DMS114 treated with DMSO at 0.1 percent for 48 hours (cell line): ENCODE measurements around the gene VEGFC.
A peak's percentile ranks its signal among the peaks of the same experiment; 100 is the strongest.

Source experiments
- DNase-seq: peaks from one replicate; lab custom pipeline; 2025; ENCODE audit not compliant: unreplicated experiment; lab: John Stamatoyannopoulos, UW

The VEGFC gene

DNA sequence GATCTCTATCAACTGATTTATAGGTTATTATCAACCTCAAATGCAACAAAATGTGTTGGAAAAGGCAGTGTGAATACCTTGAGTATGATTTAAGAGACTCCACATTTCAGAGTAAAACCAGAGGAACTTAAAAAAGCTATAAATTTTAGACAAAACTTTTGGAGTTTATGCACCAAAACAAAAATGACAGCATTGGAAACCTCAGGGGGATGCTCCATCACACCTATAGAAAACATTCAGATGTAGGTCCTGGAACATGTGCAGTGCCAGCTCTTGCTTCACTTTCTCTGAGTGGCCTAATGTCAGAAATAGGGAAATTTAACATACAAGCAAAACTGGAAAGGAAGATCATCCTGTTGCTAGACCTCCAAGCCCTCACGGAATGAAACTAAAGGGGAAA, 5.8 kb upstream of the VEGFC start:
- DNase-seq, result no peak

- DNase-seq, result no peak
Measured at GRCh38 chr4:176795441-176795840, 2.7 kb upstream of the VEGFC start.

DNA sequence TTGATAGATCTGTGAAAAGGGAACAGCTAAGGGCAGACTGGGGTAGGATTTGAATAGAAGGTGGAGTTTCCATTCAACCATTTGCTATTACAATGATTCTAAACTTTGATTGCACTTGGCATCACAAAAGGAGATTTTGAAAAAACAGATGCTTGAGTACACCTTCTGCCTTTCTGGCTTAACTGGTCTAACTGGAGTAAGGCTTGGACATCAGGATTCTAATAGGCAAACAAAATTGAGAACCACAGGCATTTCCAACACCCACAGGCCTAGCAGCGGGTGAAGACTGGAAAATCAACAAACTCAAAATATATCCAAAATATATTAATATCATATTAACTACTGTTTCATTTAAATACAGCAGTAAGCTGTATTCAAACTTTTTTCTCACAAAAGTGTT, 1.9 kb upstream of the VEGFC start:
- no peak for DNase-seq

DNA sequence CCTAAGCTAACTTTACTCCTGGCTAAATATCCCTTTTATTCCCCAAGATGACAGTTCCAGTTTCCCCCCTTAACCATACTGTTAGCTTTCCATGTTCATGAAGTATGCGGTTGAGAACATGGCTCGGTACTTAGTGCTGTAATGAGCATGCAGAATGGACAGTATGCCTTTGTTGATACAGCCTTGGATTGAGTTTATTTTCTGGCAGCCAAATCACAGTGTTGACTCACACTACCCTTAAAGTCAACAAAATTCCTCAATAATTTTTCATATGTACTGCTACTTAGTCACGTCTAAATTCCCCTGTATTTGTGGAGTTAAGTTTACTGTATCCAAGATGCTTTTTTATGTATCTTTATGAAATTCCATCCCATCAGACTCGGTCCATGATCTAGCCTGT, 1.4 kb upstream of the VEGFC start:
- DNase-seq, result no peak

DNA sequence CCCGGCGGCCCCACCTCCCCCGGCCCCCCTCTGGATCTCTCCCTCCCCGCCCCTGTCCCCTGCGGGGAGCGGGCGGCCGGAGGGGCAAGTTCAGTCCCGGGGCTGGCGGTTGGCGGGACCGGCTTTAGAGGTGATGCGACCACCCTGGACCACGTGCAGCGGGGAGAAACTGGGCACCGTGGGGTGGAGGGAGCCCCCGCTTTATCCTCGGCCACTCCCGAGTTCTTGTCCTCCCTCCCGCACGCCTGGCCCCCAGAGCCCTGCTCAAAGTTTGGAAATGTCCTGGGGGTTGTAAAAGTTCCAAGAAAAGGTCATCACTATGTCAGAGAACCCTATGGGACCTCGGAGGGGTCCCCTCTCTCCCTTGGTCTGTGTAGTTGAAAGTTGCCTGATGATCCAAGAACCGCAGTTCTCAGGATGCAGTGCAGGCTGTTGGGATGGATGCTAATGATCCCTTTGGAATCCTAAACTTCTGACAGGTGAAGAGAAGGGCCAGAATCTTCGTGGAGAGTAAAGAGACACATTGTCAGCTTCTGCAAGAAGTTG, 411 bp upstream of the VEGFC start:
- no peak for DNase-seq

DNA sequence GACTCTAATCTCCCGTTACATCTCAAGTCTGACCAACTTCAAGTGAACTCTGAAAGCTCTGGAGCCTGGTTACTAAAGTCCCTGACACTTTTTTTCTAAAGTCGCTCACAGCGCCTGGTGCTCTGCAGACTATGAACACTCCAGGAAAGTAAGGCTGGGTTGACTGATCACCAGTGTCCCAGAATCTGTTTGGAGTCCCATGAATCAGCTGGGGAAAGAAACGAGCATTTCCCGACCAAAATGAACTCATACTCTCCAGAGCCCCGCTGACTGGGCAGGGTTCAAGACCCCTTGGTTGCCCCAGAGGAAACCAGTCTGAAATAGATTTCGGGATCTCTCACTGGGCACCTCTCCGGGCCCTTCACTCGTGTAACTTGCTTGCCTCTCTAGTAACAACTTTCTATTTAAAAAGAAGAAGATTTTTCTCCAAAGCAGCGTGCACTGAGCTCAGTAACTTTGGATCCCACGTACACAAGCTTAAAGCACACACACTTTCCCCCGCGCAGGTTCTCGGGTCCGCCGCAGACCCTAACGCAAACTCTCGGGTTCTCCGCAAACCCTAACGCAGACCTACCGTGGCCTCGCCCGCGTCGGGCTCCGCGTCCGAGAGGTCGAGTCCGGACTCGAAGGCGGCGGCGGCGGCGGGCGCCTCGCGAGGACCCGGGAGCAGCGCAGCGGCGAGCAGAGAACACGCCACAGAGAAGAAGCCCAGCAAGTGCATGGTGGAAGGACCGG, 964 bp downstream of the VEGFC start:
- DNase-seq, result no peak

- no peak for DNase-seq
Measured at GRCh38 chr4:176790398-176790797, 2.3 kb downstream of the VEGFC start.

- DNase-seq, result peak; percentile 22
Measured at GRCh38 chr4:176789955-176790354, 2.8 kb downstream of the VEGFC start.

GRCh38 chr4:176788971-176789370, 3.8 kb downstream of the VEGFC start:
- DNase-seq, result no peak

DNA sequence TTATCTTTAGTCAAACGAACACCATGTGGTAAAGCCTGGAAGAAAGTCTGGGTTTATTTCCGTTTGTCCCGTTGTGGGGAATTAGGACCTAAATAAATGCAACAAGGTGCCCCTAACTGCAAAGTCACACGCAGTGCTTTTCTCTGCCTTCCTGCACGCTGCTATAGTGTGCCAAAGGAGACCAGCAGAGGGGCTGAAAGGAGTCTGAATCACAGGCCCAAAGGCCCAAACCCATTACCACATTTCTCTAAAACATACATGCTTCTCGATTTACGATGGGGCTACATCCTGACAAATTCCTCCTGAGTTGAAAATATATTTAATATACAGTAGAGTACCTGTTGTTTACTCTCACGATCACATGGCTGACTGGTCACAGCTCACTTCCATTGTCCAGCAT, 4.5 kb downstream of the VEGFC start:
- DNase-seq, result no peak

- no peak for DNase-seq
Measured at GRCh38 chr4:176784816-176785215, 7.9 kb downstream of the VEGFC start.

- no peak for DNase-seq
Measured at GRCh38 chr4:176782794-176783193, 9.9 kb downstream of the VEGFC start.

- no peak for DNase-seq
Measured at GRCh38 chr4:176782191-176782590, 10.5 kb downstream of the VEGFC start.

- DNase-seq, result no peak
Measured at GRCh38 chr4:176781739-176782100, 11.0 kb downstream of the VEGFC start.

DNA sequence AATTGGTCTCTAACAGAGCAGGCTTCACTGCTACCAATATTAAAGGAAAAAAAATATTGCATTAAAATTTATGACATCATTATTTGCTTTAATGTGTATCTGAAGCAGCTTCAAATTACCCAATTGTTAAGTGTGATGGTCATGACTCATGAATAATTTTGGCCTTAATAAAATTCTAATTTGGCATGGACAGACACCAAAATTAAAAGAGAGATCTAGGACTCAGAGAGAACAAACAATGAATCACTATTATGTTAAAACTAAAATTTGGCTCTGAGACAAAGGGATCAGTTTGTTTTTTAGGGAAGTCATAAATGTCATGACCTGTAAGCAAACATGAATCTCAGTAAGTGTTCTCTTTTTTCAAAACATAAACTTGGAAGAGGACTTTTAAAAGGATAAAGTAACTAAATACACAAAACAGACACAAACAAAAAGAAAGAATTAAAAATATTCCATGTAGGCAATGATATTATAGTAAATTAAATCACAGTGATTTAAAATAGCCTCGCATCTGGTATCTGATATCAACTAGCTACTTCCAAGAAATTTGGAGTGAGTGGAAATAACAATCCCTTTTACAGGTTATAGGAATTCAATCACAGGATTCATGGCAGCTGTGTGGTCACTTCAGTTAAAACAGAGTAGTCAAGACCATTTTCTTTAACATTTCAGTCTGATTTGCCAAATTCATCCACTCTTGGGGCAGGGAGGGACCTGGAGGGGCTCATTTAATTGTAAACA, 11.6 kb downstream of the VEGFC start:
- DNase-seq, result no peak

GRCh38 chr4:176779421-176779820, 13.3 kb downstream of the VEGFC start:
- DNase-seq, result no peak

DNA sequence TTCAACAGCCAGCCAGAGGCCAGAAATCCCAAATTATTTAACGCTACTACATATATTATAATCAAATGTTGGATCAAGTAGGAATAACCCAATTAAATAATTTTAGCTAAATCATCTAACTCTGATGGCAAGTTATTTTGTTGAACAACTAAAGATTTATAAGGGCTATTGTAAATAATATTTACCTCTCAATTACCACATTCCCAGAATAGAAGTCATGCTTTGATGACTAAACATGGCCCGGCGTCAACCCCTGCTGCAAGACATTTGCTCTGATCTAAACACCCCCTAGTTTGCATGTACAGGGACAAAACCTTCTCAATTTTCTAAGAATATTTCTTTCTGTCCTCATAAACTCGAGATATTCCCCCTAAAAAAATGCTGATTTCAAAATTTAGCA, 14.2 kb downstream of the VEGFC start:
- DNase-seq, result no peak

- no peak for DNase-seq
Measured at GRCh38 chr4:176778063-176778462, 14.7 kb downstream of the VEGFC start.

DNA sequence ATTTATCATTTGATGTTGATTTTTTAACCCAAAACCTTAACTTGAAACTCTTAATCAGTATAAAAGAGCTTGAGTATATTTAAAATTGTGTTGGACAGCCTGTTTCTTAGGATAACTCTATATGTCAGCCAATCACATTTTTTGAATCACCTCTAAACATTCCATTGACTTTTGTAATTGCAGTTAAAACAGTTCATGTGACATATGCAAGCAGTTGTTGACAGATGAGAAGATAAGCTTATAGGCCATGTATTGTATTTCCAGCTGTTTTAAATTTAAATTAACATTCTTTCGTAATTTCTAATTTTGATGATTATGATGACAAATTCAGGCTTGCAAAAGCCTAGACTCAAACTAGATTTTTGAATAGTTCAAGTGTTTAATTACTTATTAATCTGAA, 17.4 kb downstream of the VEGFC start:
- DNase-seq, result no peak

GRCh38 chr4:176774852-176775251, 17.9 kb downstream of the VEGFC start:
- DNase-seq, result no peak

- DNase-seq, result no peak
Measured at GRCh38 chr4:176769514-176769913, 23.2 kb downstream of the VEGFC start.

GRCh38 chr4:176767183-176767582, 25.5 kb downstream of the VEGFC start:
- DNase-seq, result no peak
